ENCODE results near the gene C16orf92. TPM values are rescaled to one million over a fixed set of nuclear protein-coding genes. Genes with fewer than 3 reads are reported as not detected.

C16orf92 gene
- total and polyA plus RNA-seq, 2 of the 13 experiments (the other 11 are each of a cell fraction or from before 2014, with no cell fraction given) = not detected

- TF ChIP-seq ZBTB40 (IDR thresholded peaks at IDR 0.05) (no peak), ZBTB40 (CRISPR knock-in tag; IDR thresholded peaks at IDR 0.05) (peak; percentile 91), ZC3H13 (CRISPR knock-in tag; IDR thresholded peaks at IDR 0.05) (no peak; the same call in 1 of the 2 replicates), NFIB (CRISPR knock-in tag; IDR thresholded peaks at IDR 0.05; ENCODE audit: borderline replicate concordance) (no peak), DMTF1 (CRISPR knock-in tag; IDR thresholded peaks at IDR 0.05) (no peak), ZNF263 (CRISPR knock-in tag; IDR thresholded peaks at IDR 0.05) (peak; percentile 79), ZNF644 (CRISPR knock-in tag; IDR thresholded peaks at IDR 0.05; ENCODE audit: low read depth) (0 out of 2 replicates have a peak, but pooled peaks have one; percentile 6), STAT5B (CRISPR knock-in tag; IDR thresholded peaks at IDR 0.05) (peak; percentile 55; the same call in 1 of the 2 replicates), TRAFD1 (CRISPR knock-in tag; IDR thresholded peaks at IDR 0.05; ENCODE audit: borderline replicate concordance) (peak; percentile 98)
These were observed 42.3 kb downstream of the C16orf92 start, which contains the start of gene ALDOA (continued) for GRCh38 chr16:30065102-30065942.
